Stimulated activated naive CD8-positive, alpha-beta T cell treated with anti-CD3 and anti-CD28 coated beads, Interleukin-15, Interleukin-2, amounts not matched to agents 100 ng/mL and 50 ng/mL, for 24 hours (primary cell): ENCODE measurements around the gene CABP1.
"Not testable (repeated sequence)": the region's sequence is repeated elsewhere in the genome, so short reads cannot be mapped to it uniquely, and the experiment has no call there.

Experiments used
- H3K27ac Mint-ChIP-seq: one replicate; pipeline ENCODE4 v1.8.0; 2021; ENCODE audit warnings: mild to moderate bottlenecking, mixed read lengths
- H3K27me3 Mint-ChIP-seq: one replicate; pipeline ENCODE4 v1.8.0; 2021; ENCODE audit warnings: mixed read lengths
- H3K36me3 Mint-ChIP-seq: one replicate; pipeline ENCODE4 v1.8.0; 2021; ENCODE audit warnings: low read depth, mixed read lengths
- H3K4me1 Mint-ChIP-seq: one replicate; pipeline ENCODE4 v1.8.0; 2021; ENCODE audit warnings: low read depth, mixed read lengths
- H3K4me3 Mint-ChIP-seq: one replicate; pipeline ENCODE4 v1.8.0; 2021; ENCODE audit warnings: mild to moderate bottlenecking, mixed read lengths
- H3K9me3 Mint-ChIP-seq: one replicate; pipeline ENCODE4 v1.8.0; 2021; ENCODE audit warnings: mixed read lengths

CABP1 gene

GRCh38 chr12:120668868-120669840 lies 28.7 kb downstream of the CABP1 start:
- H3K4me1 Mint-ChIP-seq, result no peaks in the 10 kb centered on the region
- no peak overlapping the region for H3K27ac Mint-ChIP-seq
- H3K27me3 Mint-ChIP-seq, result no peaks in the 10 kb centered on the region
- H3K9me3 Mint-ChIP-seq, result no peaks in the 10 kb centered on the region
- no peak overlapping the region for H3K4me3 Mint-ChIP-seq
- H3K36me3 Mint-ChIP-seq, result no peaks in the 10 kb centered on the region

GRCh38 chr12:120670237-120670636 lies 29.8 kb downstream of the CABP1 start:
- H3K27ac Mint-ChIP-seq, H3K36me3 Mint-ChIP-seq, H3K4me1 Mint-ChIP-seq, H3K9me3 Mint-ChIP-seq, H3K4me3 Mint-ChIP-seq, H3K27me3 Mint-ChIP-seq: not testable (repeated sequence)

- Mint-ChIP-seq H3K27me3 (no peaks in the 10 kb centered on the region), H3K27ac (no peak overlapping the region), H3K9me3 (no peaks in the 10 kb centered on the region)
Measured at GRCh38 chr12:120670667-120671066, 30.2 kb downstream of the CABP1 start.

GRCh38 chr12:120674097-120674636 lies 33.7 kb downstream of the CABP1 start:
- no peaks in the 10 kb centered on the region for H3K9me3 Mint-ChIP-seq
- no peak overlapping the region for H3K27ac Mint-ChIP-seq
- H3K4me1 Mint-ChIP-seq, result peaks cover 14% of the 10 kb centered on the region
- H3K36me3 Mint-ChIP-seq, result no peaks in the 10 kb centered on the region
- no peaks in the 10 kb centered on the region for H3K27me3 Mint-ChIP-seq
- H3K4me3 Mint-ChIP-seq, result no peak overlapping the region

More at GRCh38 chr12:120670667-120671066, 30.2 kb downstream of the CABP1 start:
- Mint-ChIP-seq H3K4me3 (no peak overlapping the region), H3K4me1 (no peaks in the 10 kb centered on the region), H3K36me3 (no peaks in the 10 kb centered on the region)

GRCh38 chr12:120677765-120678473 lies 37.5 kb downstream of the CABP1 start:
- Mint-ChIP-seq H3K36me3 (no peaks in the 10 kb centered on the region), H3K4me1 (peaks cover 14% of the 10 kb centered on the region), H3K4me3 (no peak overlapping the region), H3K9me3 (no peaks in the 10 kb centered on the region), H3K27me3 (no peaks in the 10 kb centered on the region), H3K27ac (peak overlapping the region; percentile 65)

GRCh38 chr12:120678572-120678971 lies 38.1 kb downstream of the CABP1 start:
- Mint-ChIP-seq H3K27ac (peak overlapping the region; percentile 65), H3K27me3 (no peaks in the 10 kb centered on the region), H3K4me3 (no peak overlapping the region), H3K9me3 (no peaks in the 10 kb centered on the region), H3K4me1 (peaks cover 14% of the 10 kb centered on the region), H3K36me3 (no peaks in the 10 kb centered on the region)

- Mint-ChIP-seq H3K4me1 (peaks cover 25% of the 10 kb centered on the region), H3K4me3 (no peak overlapping the region), H3K36me3 (no peaks in the 10 kb centered on the region), H3K9me3 (no peaks in the 10 kb centered on the region), H3K27me3 (no peaks in the 10 kb centered on the region), H3K27ac (peak overlapping the region; percentile 18)
Measured at GRCh38 chr12:120680165-120680738, 39.8 kb downstream of the CABP1 start.

GRCh38 chr12:120684523-120684932 lies 44.1 kb downstream of the CABP1 start:
- Mint-ChIP-seq H3K4me3 (no peak overlapping the region), H3K27ac (peak overlapping the region; percentile 52), H3K36me3 (peaks cover 4% of the 10 kb centered on the region), H3K9me3 (no peaks in the 10 kb centered on the region), H3K4me1 (peaks cover 33% of the 10 kb centered on the region), H3K27me3 (no peaks in the 10 kb centered on the region)

GRCh38 chr12:120685522-120685921 lies 45.1 kb downstream of the CABP1 start:
- Mint-ChIP-seq H3K9me3 (no peaks in the 10 kb centered on the region), H3K36me3 (peaks cover 4% of the 10 kb centered on the region), H3K27ac (peak overlapping the region; percentile 31), H3K4me1 (peaks cover 43% of the 10 kb centered on the region), H3K27me3 (no peaks in the 10 kb centered on the region), H3K4me3 (peak overlapping the region; percentile 84)

GRCh38 chr12:120686151-120686689 lies 45.8 kb downstream of the CABP1 start:
- Mint-ChIP-seq H3K9me3 (no peaks in the 10 kb centered on the region), H3K4me1 (peaks cover 48% of the 10 kb centered on the region), H3K27me3 (no peaks in the 10 kb centered on the region), H3K36me3 (peaks cover 9% of the 10 kb centered on the region), H3K27ac (peak overlapping the region; percentile 89), H3K4me3 (peak overlapping the region; percentile 84)

- H3K4me1 Mint-ChIP-seq, result peaks cover 53% of the 10 kb centered on the region
- peak within 1 kb of the TSS; percentile 89 for H3K27ac Mint-ChIP-seq
- H3K36me3 Mint-ChIP-seq, result peaks cover 13% of the 10 kb centered on the region
- no peaks in the 10 kb centered on the region for H3K27me3 Mint-ChIP-seq
- peak within 1 kb of the TSS; percentile 93 for H3K4me3 Mint-ChIP-seq
- no peaks in the 10 kb centered on the region for H3K9me3 Mint-ChIP-seq
Measured at GRCh38 chr12:120686690-120687577, 46.5 kb downstream of the CABP1 start, which contains the start of gene MLEC. Gene MLEC, plus strand, starts transcription at chr12:120687149. Its CDS starts 148 bp downstream, at chr12:120687297.

- peaks cover 60% of the 10 kb centered on the region for H3K4me1 Mint-ChIP-seq
- H3K9me3 Mint-ChIP-seq, result no peaks in the 10 kb centered on the region
- peak overlapping the region; percentile 74 for H3K27ac Mint-ChIP-seq
- H3K4me3 Mint-ChIP-seq, result peak overlapping the region; percentile 93
- H3K27me3 Mint-ChIP-seq, result no peaks in the 10 kb centered on the region
- peaks cover 13% of the 10 kb centered on the region for H3K36me3 Mint-ChIP-seq
Measured at GRCh38 chr12:120687578-120688289, 47.3 kb downstream of the CABP1 start.

- Mint-ChIP-seq H3K9me3 (no peaks in the 10 kb centered on the region), H3K27me3 (no peaks in the 10 kb centered on the region), H3K27ac (no peak overlapping the region), H3K4me3 (peak overlapping the region; percentile 93), H3K4me1 (peaks cover 60% of the 10 kb centered on the region), H3K36me3 (peaks cover 18% of the 10 kb centered on the region)
Measured at GRCh38 chr12:120688527-120689071, 48.2 kb downstream of the CABP1 start.
